Measurements from ENCODE around the gene FHL2. TPM values are rescaled to one million over a fixed set of nuclear protein-coding genes. Genes with fewer than 3 reads are reported as not detected.
"Not testable (repeated sequence)": the region's sequence is repeated elsewhere in the genome, so short reads cannot be mapped to it uniquely, and the experiment has no call there.

Gene FHL2
- total and polyA plus RNA-seq, 7 donors, result 24.7 to 114 (median 35.4) TPM

DNA sequence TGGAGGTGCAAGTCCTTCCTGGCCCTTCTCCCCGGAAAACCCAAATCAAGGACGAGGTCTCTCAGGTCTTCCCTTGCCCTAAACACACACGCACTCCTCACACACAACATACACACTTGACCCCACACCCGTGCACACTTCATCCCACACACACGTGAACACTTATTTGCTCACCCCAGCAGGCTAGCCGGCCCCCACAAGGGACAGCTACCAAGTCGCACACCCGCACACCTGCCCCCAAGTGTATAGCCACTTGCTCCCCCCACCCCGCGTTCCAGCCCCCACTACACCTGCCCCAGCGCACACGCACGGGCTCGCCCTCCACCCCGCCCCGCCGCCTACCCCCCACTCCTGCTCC is 69.7 kb downstream of the FHL2 start:
- ATAC-seq (peak; percentile 26 to 47 (median 36)), DNase-seq (peak; percentile 24 to 59)
- H3K4me3 ChIP-seq, result peak overlapping the region; percentile 71
- intact Hi-C loops (cut with DNase I), result no loop called here
- no peaks in the 10 kb centered on the region for H3K27me3 ChIP-seq (ENCODE audit: insufficient read depth in 3 of 3, low read length in 2 of 3)
- no peaks in the 10 kb centered on the region for H3K9me3 ChIP-seq
- peak overlapping the region; percentile 87 for H3K27ac ChIP-seq
- TF ChIP-seq, protein P1, sequence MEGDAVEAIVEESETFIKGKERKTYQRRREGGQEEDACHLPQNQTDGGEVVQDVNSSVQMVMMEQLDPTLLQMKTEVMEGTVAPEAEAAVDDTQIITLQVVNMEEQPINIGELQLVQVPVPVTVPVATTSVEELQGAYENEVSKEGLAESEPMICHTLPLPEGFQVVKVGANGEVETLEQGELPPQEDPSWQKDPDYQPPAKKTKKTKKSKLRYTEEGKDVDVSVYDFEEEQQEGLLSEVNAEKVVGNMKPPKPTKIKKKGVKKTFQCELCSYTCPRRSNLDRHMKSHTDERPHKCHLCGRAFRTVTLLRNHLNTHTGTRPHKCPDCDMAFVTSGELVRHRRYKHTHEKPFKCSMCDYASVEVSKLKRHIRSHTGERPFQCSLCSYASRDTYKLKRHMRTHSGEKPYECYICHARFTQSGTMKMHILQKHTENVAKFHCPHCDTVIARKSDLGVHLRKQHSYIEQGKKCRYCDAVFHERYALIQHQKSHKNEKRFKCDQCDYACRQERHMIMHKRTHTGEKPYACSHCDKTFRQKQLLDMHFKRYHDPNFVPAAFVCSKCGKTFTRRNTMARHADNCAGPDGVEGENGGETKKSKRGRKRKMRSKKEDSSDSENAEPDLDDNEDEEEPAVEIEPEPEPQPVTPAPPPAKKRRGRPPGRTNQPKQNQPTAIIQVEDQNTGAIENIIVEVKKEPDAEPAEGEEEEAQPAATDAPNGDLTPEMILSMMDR (IDR thresholded peaks at IDR 0.05), result no peak
- 1 to 3% (median 1%) methylated on average over 10 to 17 of the region's 17 CpGs for WGBS, 3 donors
- peaks cover 0 to 3% of the 10 kb centered on the region in 2 donors for H3K36me3 ChIP-seq (ENCODE audit: insufficient read depth in 1 of 2, low read depth in 1 of 2)
- H3K4me1 ChIP-seq, result peaks cover 27% of the 10 kb centered on the region

DNA sequence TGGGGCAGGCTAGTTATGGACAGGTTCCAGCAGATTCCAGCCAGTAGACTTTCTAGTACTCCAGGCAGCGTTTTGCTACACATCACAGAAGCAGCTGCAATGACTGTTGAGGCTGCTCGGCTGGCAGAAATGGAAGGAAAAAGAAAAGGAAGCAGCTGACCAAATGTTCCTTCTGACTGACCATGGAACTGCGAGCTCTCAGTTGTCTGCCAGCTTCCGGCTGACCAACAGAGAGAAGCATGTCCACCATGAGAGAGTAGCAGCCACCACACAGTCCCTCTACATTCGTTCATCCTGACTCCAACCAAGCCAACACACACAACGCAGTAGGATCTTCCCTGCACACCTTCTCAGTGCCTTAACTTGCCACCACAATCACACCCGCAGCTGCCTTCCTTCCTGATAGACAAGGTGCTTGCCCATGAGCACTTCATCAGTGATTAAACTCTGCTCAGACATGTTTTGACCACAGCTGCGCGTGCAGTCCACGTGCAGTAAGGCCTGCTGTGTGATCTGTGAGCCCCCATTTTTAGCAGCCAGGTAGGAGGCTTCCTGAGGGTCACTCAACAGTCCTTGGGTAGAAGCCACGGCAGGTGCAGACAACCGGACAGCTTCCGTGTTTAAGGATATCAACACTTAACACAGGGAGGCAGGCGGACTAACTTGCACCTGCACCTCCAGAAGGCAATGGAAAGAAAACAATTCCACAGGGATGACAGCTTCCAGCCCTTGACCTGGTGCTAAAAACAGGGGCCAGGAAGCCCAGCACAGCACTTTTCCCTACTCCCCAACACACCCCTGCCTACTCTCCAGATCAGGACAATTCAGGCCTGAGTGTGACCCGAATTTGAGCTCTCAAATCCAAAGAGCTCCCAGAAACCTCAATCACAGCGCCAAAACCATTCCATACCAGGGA is 70.3 kb downstream of the FHL2 start:
- WGBS, 3 donors, result 14 to 21% (median 20%) methylated on average over 16 of the region's 16 CpGs
- H3K27ac ChIP-seq, result peak overlapping the region; percentile 87
- ATAC-seq, result peak; percentile 46 to 70 (median 50)
- peak overlapping the region; percentile 71 for H3K4me3 ChIP-seq
- H3K36me3 ChIP-seq (ENCODE audit: insufficient read depth in 1 of 2, low read depth in 1 of 2), result no peaks in the 10 kb centered on the region
- intact Hi-C loops (cut with DNase I), result no loop called here
- H3K4me1 ChIP-seq, result peaks cover 27% of the 10 kb centered on the region
- TF ChIP-seq, protein P1 (IDR thresholded peaks at IDR 0.05), result no peak
- H3K27me3 ChIP-seq (ENCODE audit: insufficient read depth in 3 of 3, low read length in 2 of 3), result no peaks in the 10 kb centered on the region
- DNase-seq, result peak in 1 of 2 donors; percentile 61
- H3K9me3 ChIP-seq, result no peaks in the 10 kb centered on the region

DNA sequence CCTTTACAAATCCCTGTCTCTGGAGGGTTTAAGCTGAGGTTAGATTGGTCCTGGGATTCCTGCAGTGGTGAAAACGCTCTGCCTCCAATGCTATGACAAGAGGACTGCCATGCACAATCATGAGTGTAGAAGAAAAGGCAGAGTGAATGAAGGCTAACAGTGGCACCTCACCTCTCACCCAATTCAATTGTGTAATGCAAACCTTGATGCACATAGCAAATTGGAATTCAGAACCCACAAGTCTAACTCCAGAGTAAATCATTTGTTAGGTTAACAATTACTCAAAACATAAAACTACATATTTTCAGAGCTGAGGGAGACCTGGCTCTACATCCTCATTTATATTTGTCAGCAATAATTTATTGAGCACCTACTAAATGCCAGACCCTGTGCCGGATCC is 71.2 kb downstream of the FHL2 start:
- TF ChIP-seq, protein P1 (IDR thresholded peaks at IDR 0.05), result no peak
- DNase-seq (no peak), ATAC-seq (no peak)
- 69 to 82% (median 71%) methylated on average over 2 of the region's 2 CpGs for WGBS, 3 donors
- no peak overlapping the region for H3K4me3 ChIP-seq
- H3K9me3 ChIP-seq, result no peaks in the 10 kb centered on the region
- H3K36me3 ChIP-seq (ENCODE audit: insufficient read depth in 1 of 2, low read depth in 1 of 2), result no peaks in the 10 kb centered on the region
- no peaks in the 10 kb centered on the region for H3K27me3 ChIP-seq (ENCODE audit: insufficient read depth in 3 of 3, low read length in 2 of 3)
- H3K27ac ChIP-seq, result peak overlapping the region; percentile 87
- intact Hi-C loops (cut with DNase I), result no loop called here
- H3K4me1 ChIP-seq, result peaks cover 27% of the 10 kb centered on the region

DNA sequence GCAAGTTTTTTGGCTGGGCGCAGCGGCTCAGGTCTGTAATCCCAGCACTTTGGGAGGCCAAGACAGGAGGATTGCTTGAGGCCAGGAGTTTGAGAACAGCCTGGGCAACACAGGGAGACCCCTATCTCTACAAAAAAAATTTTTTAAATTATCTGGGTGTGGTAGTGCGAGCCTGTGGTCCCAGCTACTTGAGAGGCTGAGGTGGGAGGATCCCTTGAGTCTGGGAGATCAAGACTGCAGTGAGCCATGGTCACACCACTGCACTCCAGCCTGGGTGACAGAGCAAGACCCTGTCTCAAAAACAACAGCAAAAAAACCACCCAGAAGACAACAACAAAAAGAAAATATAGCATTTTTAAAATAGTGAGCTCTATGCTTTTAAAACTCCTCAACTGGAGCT is 71.6 kb downstream of the FHL2 start:
- H3K4me3 ChIP-seq; H3K9me3 ChIP-seq; H3K36me3 ChIP-seq (ENCODE audit: insufficient read depth in 1 of 2, low read depth in 1 of 2); H3K27me3 ChIP-seq (ENCODE audit: insufficient read depth in 3 of 3, low read length in 2 of 3); ATAC-seq; DNase-seq; intact Hi-C loops (cut with DNase I): not testable (repeated sequence)
- H3K4me1 ChIP-seq, result peaks cover 27% of the 10 kb centered on the region
- WGBS, 3 donors, result 90 to 94% (median 93%) methylated on average over 3 of the region's 3 CpGs
- peak overlapping the region; percentile 87 for H3K27ac ChIP-seq

DNA sequence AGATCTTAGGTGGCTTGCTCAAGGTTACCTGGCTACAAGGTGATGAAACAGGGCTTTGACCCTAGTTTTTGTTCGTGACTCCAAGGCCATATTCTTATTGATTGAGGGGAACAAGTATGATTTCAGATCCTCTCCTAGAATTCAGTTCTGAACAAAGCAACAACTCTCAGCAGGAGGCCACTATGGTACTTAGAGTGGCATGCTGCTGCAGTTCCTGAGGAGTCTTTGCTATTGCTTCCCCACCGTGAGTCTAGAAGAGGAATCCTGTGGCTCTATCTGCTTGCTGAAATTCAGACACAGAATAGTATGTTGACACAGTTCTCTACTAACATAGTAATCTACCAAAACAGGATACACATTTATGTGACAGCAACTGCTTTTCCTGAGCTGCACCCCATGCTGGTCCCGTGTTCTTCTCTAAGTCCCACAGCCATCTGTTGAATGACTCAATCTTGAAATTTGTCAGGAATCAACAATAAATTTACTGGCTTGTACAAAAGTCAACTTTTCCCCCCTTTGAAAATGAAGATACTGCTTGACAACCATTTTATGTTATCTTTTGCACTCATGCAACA is 73.4 kb downstream of the FHL2 start:
- WGBS, 3 donors, result 67 to 77% (median 70%) methylated on average over 3 of the region's 3 CpGs
- H3K9me3 ChIP-seq, result no peaks in the 10 kb centered on the region
- TF ChIP-seq, protein P1 (IDR thresholded peaks at IDR 0.05), result no peak
- H3K4me3 ChIP-seq, result no peak overlapping the region
- peak overlapping the region; percentile 48 for H3K27ac ChIP-seq
- intact Hi-C loops (cut with DNase I), result no loop called here
- no peak for ATAC-seq
- DNase-seq, result no peak
- peaks cover 31% of the 10 kb centered on the region for H3K4me1 ChIP-seq
- H3K36me3 ChIP-seq (ENCODE audit: insufficient read depth in 1 of 2, low read depth in 1 of 2), result no peaks in the 10 kb centered on the region
- no peaks in the 10 kb centered on the region for H3K27me3 ChIP-seq (ENCODE audit: insufficient read depth in 3 of 3, low read length in 2 of 3)
